HEK293T (cell line): Measurements from ENCODE around the gene UBE2E2.

Experiments used
- CTBP1 ChIP-seq: fragments of 450-650 bp; IDR thresholded peaks from 2 replicates; pipeline ENCODE4 v1.6.1; 2016; ENCODE audit warnings: borderline replicate concordance
- SP1 ChIP-seq: fragments of 450-650 bp; IDR thresholded peaks from 2 replicates; pipeline ENCODE4 v1.6.1; 2017
- SUZ12 ChIP-seq: fragments of 450-650 bp; IDR thresholded peaks from 2 replicates; pipeline ENCODE4 v1.6.1; 2016; ENCODE audit warnings: mild to moderate bottlenecking

- TF ChIP-seq SP1 (no peak), SUZ12 (no peak), CTBP1 (no peak)
These were observed 153.8 kb downstream of the UBE2E2 start for GRCh38 chr3:23356923-23357322.
